B cell (primary cell): Measurements from ENCODE around the gene LENG9. TPM values are rescaled to one million over a fixed set of nuclear protein-coding genes. Genes with fewer than 3 reads are reported as not detected.

Experiments
- ATAC-seq: fragments of 200-7000 bp; cut with Tn5 transposase; one replicate; pipeline ENCODE4 v1.10.0; 2021; ENCODE audit warnings: low read depth, mild to moderate bottlenecking, moderate number of reproducible peaks, moderate library complexity
- CTCF ChIA-PET: fragments of 350-600 bp; sonication (Branson Sonifier 250); formaldehyde crosslinking; loops from one replicate; lab custom pipeline; 2021; ENCODE audit warnings: antibody characterized with exemption, inconsistent platforms; lab: Charles Lee
- POLR2A ChIA-PET: fragments of 350-600 bp; sonication (Branson Sonifier 250); formaldehyde crosslinking; loops from one replicate; lab custom pipeline; 2021; ENCODE audit warnings: antibody characterized with exemption; lab: Charles Lee
- DNase-seq: peaks from one replicate; pipeline ENCODE4 v3.0.0; 2013
- H2AFZ ChIP-seq: 2 replicates; pipeline ENCODE4 v1.6.1; 2012; ENCODE audit warnings: mild to moderate bottlenecking, low read depth, low read length; ENCODE audit not compliant: insufficient read depth, poor library complexity, severe bottlenecking
- H3K27ac ChIP-seq, 2 donors: 1 replicate in 1 of 2; 2 replicates in 1 of 2; pipeline ENCODE4 v1.5.1; 2012 to 2013; ENCODE audit warnings: low read length in 2 of 2, mild to moderate bottlenecking in 2 of 2, moderate library complexity in 1 of 2
- H3K27me3 ChIP-seq, 4 experiments: fragments of 200-600 bp in 1 of 4; sonication (generic) in 1 of 4; replicated peaks in 1 of 4; 1 replicate in 2 of 4; 2 replicates in 2 of 4; pipeline versions ENCODE4 v1.6.1 to v1.7.0; 2013 to 2016; ENCODE audit warnings: low read length in 3 of 4, mild to moderate bottlenecking in 2 of 4, mixed read lengths in 1 of 4, moderate library complexity in 1 of 4; ENCODE audit not compliant: insufficient read depth in 4 of 4, control insufficient read depth in 3 of 4; ENCODE audit errors: control extremely low read depth in 1 of 4
- H3K36me3 ChIP-seq, 2 experiments: replicated peaks in 1 of 2; 1 replicate in 1 of 2; 2 replicates in 1 of 2; pipeline versions ENCODE4 v1.6.1 to v1.7.1; 2013; ENCODE audit warnings: low read length in 1 of 2; ENCODE audit not compliant: insufficient read depth in 2 of 2, control insufficient read depth in 1 of 2; ENCODE audit errors: control extremely low read depth in 1 of 2, extremely low read depth in 1 of 2
- H3K4me1 ChIP-seq, 2 donors: fragments of 200-600 bp in 1 of 2; sonication (generic) in 1 of 2; 1 replicate in 1 of 2; 2 replicates in 1 of 2; pipeline versions ENCODE4 v1.5.1 to v1.6.1; 2013 to 2017; ENCODE audit warnings: low read length in 2 of 2; ENCODE audit not compliant: control insufficient read depth in 2 of 2, insufficient read depth in 2 of 2
- H3K4me2 ChIP-seq: replicated peaks from 2 replicates; pipeline ENCODE3; 2012; ENCODE audit warnings: mild to moderate bottlenecking, low read depth, low read length; ENCODE audit not compliant: poor library complexity, severe bottlenecking
- H3K4me3 ChIP-seq, 5 experiments: fragments of 200-600 bp in 1 of 5; sonication (generic) in 1 of 5; 1 replicate in 3 of 5; 2 replicates in 2 of 5; pipeline versions ENCODE4 v1.5.1 to v1.7.0; 2011 to 2016; ENCODE audit warnings: low read length in 4 of 5, mild to moderate bottlenecking in 4 of 5, low read depth in 2 of 5, control low read depth in 1 of 5, moderate library complexity in 1 of 5; ENCODE audit not compliant: insufficient read depth in 1 of 5; ENCODE audit errors: control extremely low read depth in 1 of 5, extremely low read depth in 1 of 5
- H3K79me2 ChIP-seq: fragments of 200-600 bp; sonication (generic); one replicate; pipeline ENCODE4 v1.6.0; 2016; ENCODE audit warnings: low read length; ENCODE audit not compliant: control insufficient read depth, insufficient read depth
- H3K9ac ChIP-seq: fragments of 200-600 bp; sonication (generic); 2 replicates; pipeline ENCODE4 v1.6.1; 2017; ENCODE audit warnings: mild to moderate bottlenecking, low read length, moderate library complexity
- H3K9me3 ChIP-seq, 3 donors: one replicate each; pipeline versions ENCODE4 v1.6.1 to v1.7.1; 2013; ENCODE audit warnings: low read length in 2 of 3; ENCODE audit not compliant: control insufficient read depth in 2 of 3, insufficient read depth in 1 of 3; ENCODE audit errors: control extremely low read depth in 1 of 3
- H4K20me1 ChIP-seq: 2 replicates; pipeline ENCODE4 v1.6.0; 2012; ENCODE audit warnings: mild to moderate bottlenecking, low read length; ENCODE audit not compliant: insufficient read depth, control insufficient read depth, poor library complexity, severe bottlenecking
- H3K27ac Mint-ChIP-seq: one replicate; pipeline ENCODE4 v1.8.0; 2021; ENCODE audit warnings: mixed read lengths
- H3K27me3 Mint-ChIP-seq: one replicate; pipeline ENCODE4 v1.8.0; 2021; ENCODE audit warnings: mixed read lengths
- H3K4me1 Mint-ChIP-seq: one replicate; pipeline ENCODE4 v1.8.0; 2021; ENCODE audit warnings: mixed read lengths
- H3K4me3 Mint-ChIP-seq: one replicate; pipeline ENCODE4 v1.8.0; 2021; ENCODE audit warnings: mixed read lengths
- H3K9me3 Mint-ChIP-seq: one replicate; pipeline ENCODE4 v1.8.0; 2022; ENCODE audit warnings: mixed read lengths; ENCODE audit not compliant: insufficient read depth
- CTCF ChIP-seq: fragments of 200-600 bp; IDR thresholded peaks from one replicate; pipeline ENCODE4 v1.8.0; 2022; ENCODE audit warnings: antibody characterized with exemption, mild to moderate bottlenecking
- EZH2 ChIP-seq: IDR thresholded peaks from 2 replicates; pipeline ENCODE4 v1.6.1; 2012; ENCODE audit warnings: borderline replicate concordance, low read depth, mild to moderate bottlenecking, moderate library complexity, low read length; ENCODE audit not compliant: insufficient read depth, poor library complexity, severe bottlenecking
- WGBS: methylation state at CpG from one replicate; pipeline ENCODE4 v1.1.5; 2013; ENCODE audit warnings: missing lambda C conversion rate; ENCODE audit not compliant: insufficient coverage; 5-methylcytosine and 5-hydroxymethylcytosine counted together
- intact Hi-C: fragments of 100-400 bp; cut with micrococcal nuclease; formaldehyde crosslinking; loops from one replicate; pipeline ENCODE4 v1.10.0; 2022
- polyA plus RNA-seq: library from polyadenylated mRNA; depleted of rRNA; stranded (reverse); fragments of >200 nt; gene quantifications from 2 replicates; pipeline ENCODE4 v1.2.3, GENCODE V29; 2012
- total RNA-seq, 2 donors: library from RNA; stranded (reverse); fragments of 120-200 nt in 1 of 2; gene quantifications; 1 replicate in 1 of 2; 2 replicates in 1 of 2; pipeline versions ENCODE4 v1.2.3 to v1.2.4, GENCODE V29; 2013 to 2022

The LENG9 gene
- total and polyA plus RNA-seq, 2 donors (not counting 1 experiment from before 2014, with no cell fraction given), result 4.6 to 6.6 TPM

- no peak for DNase-seq
- H3K4me1 Mint-ChIP-seq, result peaks cover 48% of the 10 kb centered on the region
Observed at GRCh38 chr19:54449701-54450069, 13.9 kb downstream of the LENG9 start.

More at GRCh38 chr19:54449701-54450069, 13.9 kb downstream of the LENG9 start:
- peak overlapping the region; percentile 74 for H2AFZ ChIP-seq
- peak overlapping the region; percentile 89 for H3K9ac ChIP-seq
- Mint-ChIP-seq H3K27ac (peak overlapping the region; percentile 100), H3K4me3 (peak overlapping the region; percentile 95), H3K27me3 (no peaks in the 10 kb centered on the region), H3K9me3 (no peaks in the 10 kb centered on the region)
- no peak for ATAC-seq
- ChIA-PET CTCF (no interaction called here), POLR2A (no interaction called here)
- H3K79me2 ChIP-seq, result peaks cover 76% of the 10 kb centered on the region
- peaks cover 31 to 33% of the 10 kb centered on the region in 2 donors for H3K4me1 ChIP-seq
- H3K27ac ChIP-seq, result peak overlapping the region; percentile 93 to 98
- peak overlapping the region; percentile 71 to 91 (median 88) for H3K4me3 ChIP-seq
- H3K36me3 ChIP-seq, result peaks cover 4 to 52% of the 10 kb centered on the region in 2 experiments
- H3K9me3 ChIP-seq, result peaks cover 0 to 2% (median 0%) of the 10 kb centered on the region in 3 donors
- intact Hi-C loops, result loop anchor here (1.0 to 2.0 kb wide), 4 partner anchors 14 to 312 kb away; partner anchors contain the start of genes CNOT3, LENG1, LENG9 and RPS9
- peaks cover 54% of the 10 kb centered on the region for H4K20me1 ChIP-seq
- peak overlapping the region; percentile 94 for H3K4me2 ChIP-seq
- under 1% methylated on average over 21 of the region's 21 CpGs for WGBS
- no peaks in the 10 kb centered on the region for H3K27me3 ChIP-seq
- TF ChIP-seq CTCF (no peak), EZH2 (no peak)
